Fibroblast of skin of left biceps (primary cell): Measurements from ENCODE around the gene PPP2R3A.
"Not testable (repeated sequence)": the region's sequence is repeated elsewhere in the genome, so short reads cannot be mapped to it uniquely, and the experiment has no call there.

Source experiments
- DNase-seq, 2 experiments: peaks; one replicate each; pipeline ENCODE4 v3.0.0-alpha.2; 2013; ENCODE audit warnings: low read depth in 2 of 2

PPP2R3A gene

DNA sequence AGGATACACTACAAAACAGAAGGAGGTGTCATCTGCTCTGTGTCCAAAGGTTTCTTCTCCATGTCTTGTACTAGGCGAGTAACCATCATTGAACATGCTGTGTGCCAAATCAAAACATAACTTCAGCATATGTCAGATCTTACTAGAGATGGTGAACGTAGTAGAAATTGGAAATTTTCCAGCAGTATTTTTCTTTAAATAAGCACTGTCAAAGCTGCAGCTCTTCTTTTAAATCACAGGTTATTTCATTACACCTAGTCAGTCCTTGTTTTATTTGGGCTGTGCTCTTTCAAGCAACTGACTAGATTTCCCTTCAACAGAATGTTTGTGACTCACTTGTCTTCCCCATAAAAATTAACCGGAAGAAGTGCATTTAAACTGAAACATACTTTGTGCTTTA, 184.1 kb downstream of the PPP2R3A start:
- DNase-seq: peak in 1 of 2 experiments; percentile 15

DNA sequence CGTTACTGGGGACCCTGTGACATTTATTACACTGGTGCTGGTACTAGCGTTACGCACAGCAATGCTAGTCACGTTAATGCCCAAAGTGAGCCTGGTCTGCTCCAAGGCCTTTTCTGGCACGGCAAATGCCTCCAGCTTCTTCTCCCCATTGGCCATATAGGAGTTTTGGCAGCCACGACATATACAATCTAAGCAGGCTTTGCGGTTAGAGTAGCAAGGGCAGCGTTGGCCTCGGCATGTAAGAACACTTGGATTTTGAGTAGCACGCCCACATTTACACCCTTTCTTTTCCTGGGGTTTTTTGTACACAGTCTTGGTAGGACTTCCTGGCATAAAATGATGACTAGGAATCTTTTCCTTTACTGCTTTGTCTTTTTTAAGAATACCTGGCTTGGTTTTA, 185.7 kb downstream of the PPP2R3A start:
- DNase-seq: no peak

DNA sequence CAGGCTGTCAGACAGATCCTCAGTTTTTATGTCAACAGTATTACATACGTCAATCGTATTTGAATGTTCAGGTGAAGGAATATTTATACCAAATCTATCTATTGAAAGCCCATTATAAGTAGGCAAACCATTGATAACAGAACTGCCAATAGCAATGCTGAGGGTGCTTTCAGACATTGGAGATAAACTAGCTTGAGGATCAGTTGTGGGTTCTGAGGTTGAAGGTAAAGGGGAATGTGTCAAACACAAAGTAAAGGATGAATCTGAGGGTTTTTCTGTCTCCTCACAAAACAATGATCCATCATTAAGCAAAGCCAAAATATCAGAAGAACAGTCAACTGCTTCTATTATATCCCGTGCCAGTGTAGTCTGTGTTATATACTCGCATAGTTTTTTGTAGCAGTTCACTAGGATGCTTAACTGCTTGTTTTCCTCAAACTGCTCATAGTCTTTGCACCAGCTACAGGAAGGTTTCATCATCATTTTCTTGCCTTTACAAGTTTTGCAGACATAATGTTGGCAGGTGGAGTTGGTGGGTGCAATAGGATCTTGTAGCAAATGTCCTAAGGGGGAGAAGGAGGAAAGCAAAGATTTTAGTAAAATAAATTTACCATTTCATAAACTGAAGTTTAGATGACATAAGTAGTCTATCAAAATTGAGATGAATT, 186.8 kb downstream of the PPP2R3A start:
- DNase-seq: no peak

DNA sequence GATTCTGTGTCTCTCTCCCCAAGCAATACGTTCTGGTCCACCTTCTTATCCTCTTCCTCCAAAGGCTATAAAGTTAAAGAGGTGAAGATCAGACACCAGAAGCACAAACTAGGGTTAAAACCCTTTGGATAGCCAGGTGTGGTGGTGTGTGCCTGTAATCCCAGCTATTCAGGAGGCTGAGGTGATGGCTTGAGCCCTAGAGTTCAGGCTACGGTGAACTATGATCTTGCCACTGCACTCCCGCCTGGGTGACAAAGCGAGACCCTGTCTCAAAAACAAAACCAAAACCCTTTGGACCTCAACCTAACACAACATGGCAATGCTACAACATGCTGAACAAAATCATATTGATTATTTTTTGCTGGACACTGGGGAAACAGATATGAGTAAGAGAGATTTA, 187.4 kb downstream of the PPP2R3A start:
- no peak for DNase-seq

DNA sequence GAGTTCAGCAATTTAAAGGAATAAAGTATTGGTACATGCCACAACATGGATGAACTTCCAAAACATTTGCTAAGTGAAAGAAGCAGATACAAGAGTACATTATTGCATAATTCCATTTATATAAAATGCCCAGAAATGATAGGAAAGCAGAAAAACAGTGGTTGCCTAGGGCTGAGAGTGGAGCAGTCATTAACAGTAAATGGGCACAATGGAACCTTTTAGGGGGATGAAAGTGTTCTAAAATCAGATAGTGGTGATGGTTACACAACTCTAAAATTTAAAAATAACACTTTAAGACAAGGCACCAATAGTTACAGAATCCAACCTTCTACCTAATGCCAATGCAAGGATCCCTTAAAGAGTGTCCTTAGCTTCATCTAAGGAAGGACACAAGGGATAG, 196.0 kb downstream of the PPP2R3A start:
- no peak for DNase-seq

DNA sequence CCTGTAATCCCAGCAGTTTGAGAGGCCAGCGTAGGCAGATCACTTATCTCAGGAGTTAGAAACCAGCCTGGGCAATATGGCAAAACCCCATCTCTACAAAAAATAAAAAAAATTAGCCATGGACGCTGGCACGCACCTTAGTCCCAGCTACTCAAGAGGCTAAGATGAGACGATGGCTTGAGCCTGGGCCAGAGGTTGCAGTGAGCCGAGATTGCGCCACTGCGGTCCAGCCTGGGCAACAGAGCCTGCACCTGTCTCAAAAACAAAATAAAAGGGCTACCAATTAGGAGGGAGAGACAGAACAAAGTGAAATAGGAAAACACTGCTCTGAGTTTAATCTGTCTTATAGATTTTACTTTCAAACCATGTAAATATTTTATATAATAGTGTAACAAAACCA, 196.8 kb downstream of the PPP2R3A start:
- no peak for DNase-seq

DNA sequence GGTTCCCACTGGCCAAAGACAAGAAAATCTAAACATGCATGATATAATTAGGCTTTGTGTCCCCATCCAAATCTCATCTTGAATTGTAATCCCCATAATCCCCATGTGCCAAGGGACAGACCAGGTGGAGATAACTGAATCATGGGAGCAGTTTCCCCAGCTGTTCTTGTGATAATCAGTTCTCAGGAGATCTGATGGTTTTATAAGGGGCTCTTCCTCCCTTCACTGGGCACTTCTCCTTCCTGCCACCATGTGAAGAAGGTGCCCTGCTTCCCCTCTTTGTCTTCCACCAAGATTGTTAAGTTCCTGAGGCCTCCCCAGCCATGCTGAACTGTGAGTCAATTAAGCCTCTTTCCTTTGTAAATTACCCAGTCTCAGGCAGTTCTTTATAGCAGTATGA, 198.1 kb downstream of the PPP2R3A start:
- DNase-seq: not testable (repeated sequence)

DNA sequence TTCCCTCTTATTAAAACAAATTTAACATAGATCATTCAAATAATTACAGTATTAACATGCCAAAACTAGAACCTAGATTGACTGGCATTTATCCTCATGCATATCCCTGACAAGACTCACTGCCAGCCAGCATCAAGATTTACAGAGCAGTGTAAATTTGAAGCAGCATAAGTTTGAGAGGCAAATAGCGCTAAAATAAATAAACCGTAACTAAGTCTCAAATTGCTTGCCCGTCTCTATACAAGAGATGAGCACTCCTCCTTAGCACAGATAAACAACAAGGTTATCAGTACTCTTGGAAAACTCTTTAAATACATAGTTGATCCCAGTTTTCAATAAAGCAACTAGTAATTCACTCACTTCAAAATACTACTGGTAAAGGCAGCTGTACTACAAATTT, 201.0 kb downstream of the PPP2R3A start:
- no peak for DNase-seq

DNA sequence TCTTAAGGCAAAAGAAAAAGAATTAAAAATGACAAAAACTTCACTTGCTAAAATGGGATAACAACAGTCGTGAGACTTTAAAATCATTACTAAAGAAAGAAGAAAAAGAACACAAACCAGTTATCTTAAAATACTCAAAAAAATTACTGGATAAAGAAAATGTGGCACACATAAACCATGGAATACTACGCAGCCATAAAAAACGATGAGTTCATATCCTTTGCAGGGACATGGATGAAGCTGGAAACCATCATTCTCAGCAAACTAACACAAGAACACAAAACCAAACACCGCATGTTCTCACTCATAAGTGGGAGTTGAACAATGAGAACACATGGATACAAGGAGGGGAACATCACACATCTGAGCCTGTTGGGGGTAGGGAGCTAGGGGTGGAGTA, 202.7 kb downstream of the PPP2R3A start:
- not testable (repeated sequence) for DNase-seq

DNA sequence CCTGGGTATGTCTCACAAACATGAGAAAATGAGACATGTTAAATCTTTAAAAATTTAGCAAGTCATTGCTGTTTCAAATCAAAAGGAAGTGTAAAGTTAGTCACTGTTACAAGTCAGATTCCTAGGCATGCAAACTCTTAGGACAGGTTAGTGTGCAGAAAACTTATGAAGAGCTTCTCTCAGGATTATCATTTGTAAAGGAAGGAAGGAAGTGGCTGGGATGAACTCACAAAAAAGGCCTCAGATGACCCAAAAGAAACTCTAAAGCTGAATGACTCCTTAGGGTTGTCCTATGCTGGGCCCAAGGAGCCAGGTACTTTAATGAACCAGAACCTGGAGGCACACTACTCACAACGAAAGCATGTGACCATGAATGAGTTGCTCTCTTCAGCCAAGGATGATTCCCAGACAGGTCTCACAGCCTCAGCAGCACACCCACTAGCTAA, 205.6 kb downstream of the PPP2R3A start:
- no peak for DNase-seq

DNA sequence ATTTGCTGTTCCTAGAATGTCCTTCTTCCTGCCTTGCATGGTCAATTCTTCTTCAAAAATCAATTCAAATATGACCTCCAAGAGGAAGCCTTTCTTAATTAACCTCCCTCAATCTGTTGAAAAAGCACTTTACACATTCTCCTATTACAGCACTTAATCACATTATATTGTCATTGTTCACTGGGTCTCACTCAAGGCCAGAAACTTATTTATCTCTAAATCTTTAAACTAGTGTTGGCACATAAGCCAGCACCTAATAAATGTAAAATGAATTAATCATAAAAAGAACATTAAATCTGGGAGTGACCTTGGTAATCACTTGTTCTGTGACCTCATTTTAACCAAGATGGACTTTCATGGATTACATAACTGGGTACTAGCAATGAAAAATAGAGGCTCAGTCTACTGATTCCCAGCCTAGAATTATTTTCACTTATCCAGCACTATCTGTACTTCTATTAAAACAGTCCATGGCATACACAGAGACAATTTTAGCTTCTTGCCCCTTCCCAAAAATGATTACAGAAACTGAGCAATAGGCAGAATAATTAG, 208.5 kb downstream of the PPP2R3A start:
- DNase-seq: no peak

DNA sequence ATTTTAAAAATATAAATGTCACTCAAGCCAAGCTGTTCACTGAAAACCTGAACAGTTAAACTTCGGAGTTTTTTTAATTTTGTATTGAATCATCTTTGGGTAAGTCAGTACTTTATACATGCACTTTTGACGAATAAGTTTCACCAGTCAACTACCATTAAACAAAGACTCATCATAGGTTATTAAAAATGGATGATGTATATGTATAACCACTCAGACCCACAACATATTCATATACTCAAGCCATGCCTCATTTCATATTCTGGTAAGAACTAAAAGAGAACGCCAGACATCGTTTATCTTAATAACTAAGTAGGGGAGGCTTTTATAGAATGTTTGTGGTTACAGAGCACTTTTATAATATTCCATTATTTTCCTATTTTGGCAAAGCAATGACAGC, 212.3 kb downstream of the PPP2R3A start:
- no peak for DNase-seq

DNA sequence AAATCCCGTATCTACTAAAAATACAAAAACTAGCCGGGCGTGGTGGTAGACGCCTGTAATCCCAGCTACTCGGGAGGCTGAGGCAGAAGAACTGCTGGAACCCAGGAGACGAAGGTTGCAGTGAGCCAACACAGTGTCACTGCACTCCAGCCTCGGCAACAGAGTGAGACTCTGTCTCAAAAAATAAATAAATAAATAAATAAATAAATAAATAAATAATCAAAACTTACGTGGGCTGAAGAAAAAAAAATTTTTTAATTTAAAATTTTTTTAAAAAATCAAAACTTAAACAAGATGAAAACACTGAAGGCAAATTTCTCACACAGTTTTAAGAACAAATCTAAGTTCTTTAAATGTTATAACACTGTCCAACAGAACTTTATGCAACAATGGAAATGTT, 216.2 kb downstream of the PPP2R3A start:
- no peak for DNase-seq

DNA sequence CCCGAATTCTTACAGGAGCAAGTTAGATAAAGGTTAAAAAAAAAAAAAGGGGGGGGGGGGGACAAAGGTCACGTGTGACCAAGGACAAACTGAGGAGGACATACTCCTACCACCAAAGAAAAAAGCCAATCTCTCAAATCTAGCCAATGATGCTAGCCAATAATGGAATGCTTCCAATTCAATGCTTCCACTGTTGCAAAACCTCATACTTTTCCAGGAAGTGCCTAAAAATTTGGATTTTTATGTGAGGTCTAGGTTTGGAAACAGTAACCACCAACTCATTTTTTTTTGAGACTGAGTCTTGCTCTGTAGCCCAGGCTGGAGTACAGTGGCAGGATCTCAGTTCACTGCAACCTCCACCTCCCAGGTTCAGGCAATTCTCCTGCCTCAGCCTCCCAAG, 219.2 kb downstream of the PPP2R3A start:
- DNase-seq: peak in 1 of 2 experiments; percentile 36

DNA sequence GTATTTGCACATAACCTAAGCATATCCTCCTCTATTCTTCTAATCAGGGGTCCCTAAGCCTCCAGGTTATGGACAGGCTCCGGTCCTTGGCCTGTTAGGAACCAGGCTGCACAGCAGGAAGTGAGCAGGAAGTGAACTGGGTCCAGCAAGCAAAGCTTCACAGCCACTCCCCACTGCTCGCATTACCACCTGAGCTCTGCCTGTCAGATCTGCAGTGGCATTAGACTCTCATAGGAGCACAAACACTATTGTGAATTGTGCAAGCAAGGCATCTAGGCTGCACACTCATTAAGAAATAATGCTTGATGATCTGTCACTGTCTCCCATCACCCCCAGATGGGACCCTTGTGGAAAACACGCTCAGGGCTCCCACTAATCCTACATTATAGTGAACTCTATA, 220.8 kb downstream of the PPP2R3A start:
- DNase-seq: no peak

DNA sequence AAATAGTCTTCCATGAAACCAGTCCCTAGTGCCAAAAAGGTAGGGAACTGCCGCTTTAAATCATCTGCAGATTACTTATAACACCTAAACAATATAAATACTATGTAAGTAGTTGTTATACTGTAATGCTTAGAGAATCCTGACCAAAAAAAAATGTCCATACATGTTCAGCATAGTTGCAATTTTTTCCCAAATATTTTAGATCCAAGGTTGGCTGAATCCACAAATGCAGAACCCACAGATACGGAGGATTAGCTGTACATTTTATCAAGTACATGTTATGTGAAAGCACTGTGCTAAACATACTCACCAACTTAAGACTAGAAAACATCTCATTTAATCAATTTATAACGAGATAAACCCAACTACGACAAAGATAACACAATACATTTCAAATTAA, 221.3 kb downstream of the PPP2R3A start:
- peak in 1 of 2 experiments; percentile 37 for DNase-seq

DNA sequence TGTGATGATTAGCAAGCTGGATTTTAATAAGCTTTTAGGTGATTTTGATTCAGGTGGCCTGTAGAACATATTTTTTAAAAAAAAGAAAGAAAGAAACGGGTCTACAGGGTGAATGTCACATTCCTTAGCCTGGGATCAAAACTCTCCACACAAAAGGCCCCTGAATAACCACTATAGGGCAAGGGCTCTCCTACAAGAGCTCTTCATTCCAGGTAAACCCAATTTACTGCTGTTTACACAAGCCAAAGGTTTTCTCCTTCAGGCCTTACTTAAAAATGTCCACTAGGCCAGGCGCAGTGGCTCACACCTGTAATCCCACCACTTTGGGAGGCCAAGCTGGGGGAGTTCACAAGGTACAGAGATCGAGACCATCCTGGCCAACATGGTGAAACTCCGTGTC, 222.3 kb downstream of the PPP2R3A start:
- no peak for DNase-seq

DNA sequence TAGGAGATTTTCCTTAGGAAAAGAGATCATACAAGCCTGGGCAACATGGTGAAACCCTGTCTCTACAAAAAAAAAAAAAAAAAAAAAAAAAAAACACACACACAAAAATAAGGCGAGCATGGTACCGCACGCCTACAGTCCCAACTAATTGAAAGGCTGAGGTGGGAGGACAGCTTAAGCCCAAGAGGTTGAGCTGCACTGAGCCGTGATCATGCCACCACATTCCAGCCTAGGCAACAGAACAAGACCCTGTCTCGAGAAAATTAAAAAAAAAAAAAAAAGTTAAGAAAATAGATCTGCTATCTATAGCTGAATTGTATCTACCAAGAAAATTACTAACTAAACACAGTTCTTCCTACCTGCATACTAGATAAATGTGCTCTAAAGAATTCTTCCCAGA, 223.5 kb downstream of the PPP2R3A start:
- DNase-seq: no peak

DNA sequence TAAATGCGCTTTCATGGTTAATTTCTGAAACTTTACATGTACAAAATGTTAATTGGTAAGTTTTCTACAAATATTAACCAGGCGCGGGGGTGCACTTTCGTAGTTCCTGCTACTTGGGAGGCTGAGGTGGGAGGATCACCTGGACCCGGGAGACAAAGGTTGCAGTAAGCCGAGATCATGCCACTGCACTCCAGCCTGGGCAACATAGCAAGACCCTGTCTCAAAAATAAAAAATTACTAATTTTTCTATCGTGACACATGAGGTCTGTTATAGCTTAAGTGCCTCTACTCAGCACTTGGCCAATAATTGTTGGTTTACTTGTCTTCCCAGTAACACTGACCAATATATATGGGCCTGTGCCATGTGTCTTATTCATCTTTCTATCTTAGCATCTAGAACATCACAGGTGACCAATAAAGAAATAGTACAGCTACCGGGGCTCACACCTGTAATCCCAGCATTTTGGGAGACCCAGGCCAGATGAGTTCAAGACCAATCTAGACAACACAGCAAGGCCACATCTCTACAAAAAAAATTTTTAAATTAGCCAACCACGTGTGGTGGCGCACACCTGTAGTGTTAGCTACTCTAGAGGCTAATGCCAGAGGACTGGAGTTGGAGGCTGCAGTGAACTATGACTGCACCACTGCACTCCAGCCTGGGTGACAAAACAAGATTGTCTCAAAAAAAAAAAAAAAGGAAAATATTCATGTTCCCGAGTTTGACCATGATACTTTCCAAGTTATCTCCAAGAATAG, 224.5 kb downstream of the PPP2R3A start:
- DNase-seq: no peak

DNA sequence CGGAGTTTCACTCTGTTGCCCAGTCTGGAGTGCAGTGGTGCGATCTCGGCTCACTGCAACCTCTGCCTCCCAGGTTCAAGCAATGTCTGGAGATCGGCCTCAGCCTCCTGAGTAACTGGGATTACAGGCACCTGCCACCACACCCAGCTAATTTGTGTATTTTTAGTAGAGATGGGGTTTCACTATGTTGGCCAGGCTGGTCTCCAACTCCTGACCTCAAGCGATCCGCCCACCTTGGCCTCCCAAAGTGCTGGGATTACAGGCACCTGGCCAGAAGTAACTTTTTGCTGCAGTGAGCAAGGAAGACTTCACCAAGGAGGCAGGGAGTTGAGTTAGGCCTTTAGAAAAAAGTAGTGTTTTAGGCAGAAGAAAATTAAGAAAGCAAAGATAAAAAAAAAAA, 226.7 kb downstream of the PPP2R3A start:
- not testable (repeated sequence) for DNase-seq

DNA sequence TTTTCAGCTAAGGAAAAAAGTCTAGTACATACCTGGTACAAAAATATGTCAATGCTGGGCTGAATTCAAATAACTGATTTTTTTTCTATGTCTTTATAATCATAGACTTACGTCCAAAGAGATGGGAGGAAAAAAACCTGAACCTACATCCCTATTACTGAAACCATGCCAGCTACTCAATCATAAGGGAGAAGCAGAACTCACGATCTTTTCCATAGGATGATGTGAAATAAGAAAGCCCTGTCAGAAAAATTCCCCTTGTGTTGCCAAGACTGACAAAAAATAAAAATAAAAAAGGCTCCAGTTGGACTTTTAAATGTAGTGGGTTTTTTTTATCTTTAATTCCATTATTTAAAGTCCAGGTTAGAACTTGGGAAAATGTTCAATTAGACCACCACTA, 227.3 kb downstream of the PPP2R3A start:
- DNase-seq: no peak

DNA sequence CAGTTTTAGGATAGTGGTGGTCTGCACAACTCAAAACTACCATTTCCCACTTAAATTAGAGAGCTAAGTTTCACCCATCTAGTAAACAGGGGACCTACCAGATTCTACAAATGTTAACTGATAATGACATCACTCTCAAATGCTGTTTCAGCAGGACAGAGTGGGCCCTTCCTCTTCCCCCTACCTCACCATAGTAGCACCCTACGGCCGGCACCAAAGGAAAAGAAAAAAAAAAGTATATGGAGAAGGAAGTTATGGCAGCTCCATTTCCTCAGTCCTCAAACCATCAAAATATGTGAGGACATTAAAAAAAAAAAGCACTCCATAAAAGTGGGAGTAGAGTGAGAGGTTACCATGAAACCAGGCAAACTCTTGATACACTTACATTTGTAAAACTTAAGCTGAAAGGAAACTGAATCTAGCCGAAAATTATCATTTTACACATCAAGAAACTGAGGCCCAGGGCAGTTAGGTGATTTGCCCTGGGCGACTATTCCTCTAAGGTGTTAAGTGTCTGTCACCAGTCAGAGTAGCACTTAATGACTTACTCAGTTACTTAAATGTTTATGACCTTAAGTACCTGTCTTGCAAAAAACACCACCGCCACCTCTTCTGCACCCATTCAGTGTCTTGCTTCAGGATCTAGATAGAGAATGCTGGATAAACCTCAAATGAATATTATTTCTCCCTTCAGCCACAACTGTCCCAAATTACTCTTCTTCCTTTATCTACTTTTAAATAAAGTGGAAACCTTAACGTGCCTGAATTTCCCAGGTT, 227.9 kb downstream of the PPP2R3A start:
- DNase-seq: no peak
